ENCODE results near the gene TEKT3.

DNA sequence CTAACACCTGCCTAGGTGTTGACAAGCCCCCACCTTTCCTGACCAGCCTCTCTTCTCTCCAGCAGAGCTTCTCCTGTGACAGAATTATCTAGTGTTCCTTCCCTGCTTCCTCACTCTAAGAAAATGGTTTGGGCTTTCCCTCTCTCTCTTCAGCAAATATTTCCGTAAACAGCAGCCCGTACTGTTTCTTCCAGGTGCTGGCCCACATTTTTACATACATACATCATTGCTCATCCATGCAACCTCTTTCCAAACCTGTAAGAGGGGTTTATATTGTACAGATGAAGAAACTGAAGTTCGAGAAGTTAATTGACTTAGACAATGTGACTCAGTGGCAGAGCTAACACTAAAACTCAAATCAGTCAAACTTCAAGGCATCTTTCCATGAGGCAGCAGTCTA, 569 bp upstream of the TEKT3 start:
- TF ChIP-seq POLR2AphosphoS5 (IDR thresholded peaks at IDR 0.05): no peak
- TF ChIP-seq EP300 (IDR thresholded peaks at IDR 0.05): no peak
- no peak for TF ChIP-seq POLR2A (IDR thresholded peaks at IDR 0.05)
